Nephron (organoid): ENCODE results near the gene PLEKHA7.

Source experiments
- H3K27ac Mint-ChIP-seq, 3 experiments: 2 replicates each; pipeline ENCODE4 v1.8.0; 2020; ENCODE audit warnings: mixed read lengths in 3 of 3, mild to moderate bottlenecking in 2 of 3, moderate library complexity in 1 of 3
- H3K27me3 Mint-ChIP-seq: 2 replicates; pipeline ENCODE4 v1.8.0; 2021; ENCODE audit warnings: low read depth, mild to moderate bottlenecking, moderate library complexity, mixed read lengths
- H3K36me3 Mint-ChIP-seq: 2 replicates; pipeline ENCODE4 v1.8.0; 2020; ENCODE audit warnings: low read depth, mixed read lengths
- H3K4me1 Mint-ChIP-seq: 2 replicates; pipeline ENCODE4 v1.8.0; 2020; ENCODE audit warnings: mixed read lengths
- H3K4me3 Mint-ChIP-seq, 3 experiments: 2 replicates each; pipeline ENCODE4 v1.8.0; 2020; ENCODE audit warnings: mild to moderate bottlenecking in 3 of 3, mixed read lengths in 3 of 3, moderate library complexity in 2 of 3
- H3K9me3 Mint-ChIP-seq: 2 replicates; pipeline ENCODE4 v1.8.0; 2020; ENCODE audit warnings: mixed read lengths
- CTCF ChIP-seq, 3 experiments: fragments of 200-600 bp; sonication (generic); IDR thresholded peaks; one replicate each; pipeline ENCODE4 v1.5.0; 2021; ENCODE audit warnings: antibody characterized with exemption in 3 of 3; ENCODE audit not compliant: unreplicated experiment in 3 of 3

The PLEKHA7 gene

GRCh38 chr11:16807306-16807705, 206.9 kb downstream of the PLEKHA7 start:
- peak overlapping the region in 1 of 3 experiments; percentile 55 for H3K27ac Mint-ChIP-seq
- no peaks in the 10 kb centered on the region for H3K9me3 Mint-ChIP-seq
- H3K4me1 Mint-ChIP-seq: peaks cover 42% of the 10 kb centered on the region
- peaks cover 3% of the 10 kb centered on the region for H3K36me3 Mint-ChIP-seq
- no peaks in the 10 kb centered on the region for H3K27me3 Mint-ChIP-seq
- TF ChIP-seq CTCF (IDR thresholded peaks at IDR 0.05; ENCODE audit: unreplicated experiment in 3 of 3): no peak
- H3K4me3 Mint-ChIP-seq: no peak overlapping the region

- peaks cover 42% of the 10 kb centered on the region for H3K4me1 Mint-ChIP-seq
- no peaks in the 10 kb centered on the region for H3K9me3 Mint-ChIP-seq
- H3K4me3 Mint-ChIP-seq: no peak overlapping the region
- no peaks in the 10 kb centered on the region for H3K27me3 Mint-ChIP-seq
- H3K27ac Mint-ChIP-seq: peak overlapping the region in 1 of 3 experiments; percentile 55
- no peaks in the 10 kb centered on the region for H3K36me3 Mint-ChIP-seq
- no peak for TF ChIP-seq CTCF (IDR thresholded peaks at IDR 0.05; ENCODE audit: unreplicated experiment in 3 of 3)
Observed at GRCh38 chr11:16806791-16807190, 207.4 kb downstream of the PLEKHA7 start.

GRCh38 chr11:16805938-16806337, 208.3 kb downstream of the PLEKHA7 start:
- Mint-ChIP-seq H3K9me3 (no peaks in the 10 kb centered on the region), H3K27ac (peak overlapping the region in 2 of 3 experiments; percentile 71 to 76), H3K4me1 (peaks cover 42% of the 10 kb centered on the region), H3K36me3 (no peaks in the 10 kb centered on the region), H3K27me3 (no peaks in the 10 kb centered on the region), H3K4me3 (no peak overlapping the region)
- no peak for TF ChIP-seq CTCF (IDR thresholded peaks at IDR 0.05; ENCODE audit: unreplicated experiment in 3 of 3)

- Mint-ChIP-seq H3K9me3 (no peaks in the 10 kb centered on the region), H3K4me3 (no peak overlapping the region), H3K27me3 (no peaks in the 10 kb centered on the region), H3K4me1 (peaks cover 34% of the 10 kb centered on the region), H3K36me3 (no peaks in the 10 kb centered on the region), H3K27ac (peak overlapping the region in 1 of 3 experiments; percentile 51)
- TF ChIP-seq CTCF (IDR thresholded peaks at IDR 0.05; ENCODE audit: unreplicated experiment in 3 of 3): no peak
Observed at GRCh38 chr11:16804104-16804947, 209.9 kb downstream of the PLEKHA7 start.

GRCh38 chr11:16801288-16801980, 212.8 kb downstream of the PLEKHA7 start:
- Mint-ChIP-seq H3K4me1 (peaks cover 21% of the 10 kb centered on the region), H3K4me3 (no peak overlapping the region)
- no peak for TF ChIP-seq CTCF (IDR thresholded peaks at IDR 0.05; ENCODE audit: unreplicated experiment in 3 of 3)

More at GRCh38 chr11:16801288-16801980, 212.8 kb downstream of the PLEKHA7 start:
- no peaks in the 10 kb centered on the region for H3K36me3 Mint-ChIP-seq
- H3K9me3 Mint-ChIP-seq: no peaks in the 10 kb centered on the region
- H3K27ac Mint-ChIP-seq: no peak overlapping the region
- H3K27me3 Mint-ChIP-seq: no peaks in the 10 kb centered on the region
